ENCODE measurements around the gene EEIG2.

GRCh38 chr1:108523829-108524228 is 36.1 kb upstream of the EEIG2 start:
- TF ChIP-seq CTCF (IDR thresholded peaks at IDR 0.05; ENCODE audit: borderline replicate concordance, extremely low read depth, low read length, poor library complexity, severe bottlenecking) = no peak
- no peak for TF ChIP-seq EZH2 (IDR thresholded peaks at IDR 0.05; ENCODE audit: borderline replicate concordance, low read depth, low read length, severe bottlenecking)

All from DND-41 (cell line).